GM06990 (cell line): Measurements from ENCODE around the gene PIGT.

Source experiments
- DNase-seq: peaks from one replicate; pipeline ENCODE4 v3.0.0-alpha.2; 2011; ENCODE audit not compliant: insufficient read length; ENCODE audit errors: extremely low read depth
- H3K27me3 ChIP-seq: replicated peaks from 2 replicates; pipeline ENCODE4 v1.6.0; 2011; ENCODE audit warnings: low read length; ENCODE audit not compliant: control insufficient read depth, insufficient read depth
- H3K36me3 ChIP-seq: 2 replicates; pipeline ENCODE4 v1.5.1; 2011; ENCODE audit warnings: low read length; ENCODE audit not compliant: control insufficient read depth, insufficient read depth
- H3K4me3 ChIP-seq: replicated peaks from 2 replicates; pipeline ENCODE4 v1.5.1; 2011; ENCODE audit warnings: low read depth, mild to moderate bottlenecking, control low read depth, low read length
- CTCF ChIP-seq: IDR thresholded peaks from 2 replicates; pipeline ENCODE4 v1.5.1; 2011; ENCODE audit warnings: low read length, control low read depth, mild to moderate bottlenecking, inconsistent platforms; ENCODE audit not compliant: insufficient read depth, poor library complexity, severe bottlenecking

PIGT gene

DNA sequence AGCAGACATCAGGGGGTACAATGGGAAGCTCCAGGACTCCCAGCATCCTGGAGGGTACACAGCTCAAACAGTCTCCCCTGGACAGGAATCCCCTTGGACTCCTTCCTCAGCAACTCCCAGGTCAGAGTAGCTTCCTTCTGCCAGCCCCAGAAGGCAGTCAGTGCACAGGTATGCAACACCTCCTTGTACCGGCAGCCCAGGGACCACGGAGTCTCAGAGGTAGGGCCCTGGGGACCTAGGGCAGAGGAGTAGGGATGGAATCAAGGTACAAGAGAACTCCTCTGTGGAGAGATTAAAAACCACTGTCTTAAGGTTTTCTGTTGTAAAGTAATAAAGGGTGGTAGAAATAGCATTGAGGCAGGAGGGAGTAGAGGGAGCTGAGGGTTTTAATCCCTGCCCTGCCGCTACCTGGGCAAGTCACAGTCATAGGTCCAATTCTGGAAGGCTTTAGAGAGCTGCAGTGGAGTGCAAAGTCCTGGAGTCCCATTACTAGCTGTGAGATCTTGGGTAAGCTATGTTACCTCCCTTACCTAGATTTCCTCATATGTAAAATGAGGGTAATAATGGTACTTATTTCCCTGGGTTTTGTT lies 45.3 kb upstream of the PIGT start:
- no peak overlapping the region for H3K4me3 ChIP-seq
- no peak for TF ChIP-seq CTCF
- H3K36me3 ChIP-seq: peaks cover 14% of the 10 kb centered on the region
- no peaks in the 10 kb centered on the region for H3K27me3 ChIP-seq
- no peak for DNase-seq

- Histone ChIP-seq H3K4me3 (no peak overlapping the region), H3K27me3 (no peaks in the 10 kb centered on the region), H3K36me3 (peaks cover 5% of the 10 kb centered on the region)
- DNase-seq: no peak
- no peak for TF ChIP-seq CTCF
Observed at GRCh38 chr20:45372241-45372640, 43.7 kb upstream of the PIGT start.

- Histone ChIP-seq H3K36me3 (peaks cover 2% of the 10 kb centered on the region; the same call in 1 of the 2 replicates), H3K27me3 (no peaks in the 10 kb centered on the region), H3K4me3 (no peak overlapping the region)
- no peak for TF ChIP-seq CTCF
- no peak for DNase-seq
Observed at GRCh38 chr20:45372646-45373352, 43.1 kb upstream of the PIGT start.

- Histone ChIP-seq H3K4me3 (peak overlapping the region; percentile 50), H3K36me3 (peaks cover 2% of the 10 kb centered on the region; the same call in 1 of the 2 replicates), H3K27me3 (no peaks in the 10 kb centered on the region)
- DNase-seq: peak; percentile 74
- peak; percentile 91 for TF ChIP-seq CTCF
Observed at GRCh38 chr20:45373353-45374100, 42.4 kb upstream of the PIGT start.

GRCh38 chr20:45374101-45374467 lies 41.9 kb upstream of the PIGT start:
- no peak for TF ChIP-seq CTCF
- DNase-seq: no peak
- peaks cover 2% of the 10 kb centered on the region; the same call in 1 of the 2 replicates for H3K36me3 ChIP-seq
- no peaks in the 10 kb centered on the region for H3K27me3 ChIP-seq
- H3K4me3 ChIP-seq: no peak overlapping the region
